NCI-H2196 (cell line): ENCODE results near the gene CRTAP.
A peak's percentile ranks its signal among the peaks of the same experiment; 100 is the strongest.
"Not testable (repeated sequence)": the region's sequence is repeated elsewhere in the genome, so short reads cannot be mapped to it uniquely, and the experiment has no call there.

Experiments
- DNase-seq: peaks from one replicate; lab custom pipeline; 2025; ENCODE audit not compliant: unreplicated experiment; lab: John Stamatoyannopoulos, UW

CRTAP gene

DNA sequence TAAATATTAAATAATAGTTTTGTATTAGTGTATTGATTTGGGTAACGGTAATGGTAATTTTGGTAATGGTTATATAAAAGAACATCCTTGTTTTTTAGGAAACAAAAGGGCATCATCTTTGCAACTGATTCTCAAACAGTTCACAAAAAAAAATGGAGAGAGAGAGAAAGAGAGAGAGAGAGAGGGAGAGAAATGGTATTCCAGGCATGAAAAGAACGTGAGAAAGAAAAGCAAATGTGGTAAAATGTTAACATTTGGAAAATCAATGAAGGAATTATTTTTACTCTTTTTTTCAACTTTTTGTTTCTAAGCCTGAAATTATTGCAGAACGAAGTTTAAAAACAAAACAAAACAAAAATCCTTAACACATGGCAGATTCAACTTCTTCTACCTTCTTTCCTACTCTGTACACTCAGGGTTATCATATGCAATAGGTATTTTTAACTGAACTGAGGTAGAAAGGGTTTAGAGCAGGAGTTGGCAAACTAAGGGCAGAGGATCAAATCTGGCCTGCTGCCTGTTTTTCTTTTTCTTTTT, 14.6 kb upstream of the CRTAP start:
- no peak for DNase-seq

DNA sequence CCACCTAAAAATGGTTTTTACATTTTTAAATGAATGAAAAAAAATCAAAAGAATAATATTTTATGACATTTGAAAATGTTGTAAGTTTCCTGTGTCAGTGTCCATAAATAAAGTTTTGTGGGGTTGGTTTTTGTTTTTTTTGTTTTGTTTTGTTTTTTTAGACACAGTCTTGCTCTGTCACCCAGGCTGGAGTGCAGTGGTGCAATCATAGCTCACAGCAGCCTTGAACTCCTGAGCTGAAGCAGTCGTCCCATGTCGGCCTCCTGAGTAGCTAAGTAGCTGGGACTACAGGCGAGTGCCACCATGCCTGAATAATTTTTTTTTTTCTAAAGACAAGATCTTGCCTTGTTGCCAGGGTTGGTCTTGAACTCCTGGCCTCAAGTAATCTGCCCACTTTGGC, 14.1 kb upstream of the CRTAP start:
- DNase-seq, result no peak

DNA sequence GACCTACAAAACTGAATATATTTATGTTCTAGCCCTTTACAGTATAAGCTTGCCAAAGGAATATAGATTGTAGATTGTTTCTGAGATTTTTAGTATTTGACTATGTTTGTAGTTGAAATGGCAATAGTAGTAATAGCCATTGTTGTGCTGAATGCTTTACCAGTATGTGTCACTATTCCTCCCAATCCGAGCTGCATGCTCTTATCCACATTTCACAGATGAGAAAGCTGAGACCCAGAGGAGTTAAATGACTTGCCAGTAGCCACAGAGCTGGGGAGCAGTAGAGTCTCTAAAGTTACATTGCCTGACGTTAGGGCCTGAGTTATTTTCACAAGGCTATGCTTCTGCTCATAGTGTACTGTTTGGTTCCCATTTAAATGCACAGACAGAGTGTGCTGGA, 13.6 kb upstream of the CRTAP start:
- no peak for DNase-seq

DNA sequence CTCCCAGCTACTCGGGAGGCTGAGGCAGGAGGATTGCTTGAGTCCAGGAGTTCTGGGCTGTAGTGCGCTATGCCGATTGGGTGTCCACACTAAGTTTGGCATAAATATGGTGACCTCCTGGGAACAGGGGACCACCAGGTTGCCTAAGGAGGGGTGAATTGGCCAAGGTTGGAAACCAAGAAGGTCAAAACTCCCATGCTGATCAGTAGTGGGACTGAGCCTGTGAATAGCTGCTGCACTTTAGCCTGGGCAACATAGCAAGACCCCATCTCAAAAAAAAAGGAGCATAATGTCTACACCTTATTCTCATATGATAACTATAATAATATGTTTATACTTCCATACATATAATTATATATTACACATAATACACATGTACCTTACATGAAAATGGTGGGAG, 10.8 kb upstream of the CRTAP start:
- DNase-seq, result no peak

DNA sequence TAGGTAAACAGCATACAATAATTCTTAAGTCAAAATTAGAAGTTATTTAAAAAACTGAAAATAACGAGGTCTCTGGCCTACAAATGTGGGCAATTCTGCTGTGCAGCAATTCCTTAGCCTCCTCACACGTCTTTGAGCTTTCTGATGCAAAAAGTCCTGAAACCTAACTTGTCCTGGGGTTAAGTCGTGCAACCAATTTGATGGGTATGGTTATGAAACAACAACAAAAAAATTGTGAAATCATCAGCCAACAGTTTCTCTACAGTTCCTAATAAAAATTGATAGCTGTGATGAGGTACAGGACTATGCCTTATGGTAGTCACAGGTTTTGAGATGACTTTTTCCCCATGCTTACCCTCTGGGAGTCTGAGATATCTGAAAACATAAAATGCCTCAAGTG, 10.3 kb upstream of the CRTAP start:
- DNase-seq, result no peak

DNA sequence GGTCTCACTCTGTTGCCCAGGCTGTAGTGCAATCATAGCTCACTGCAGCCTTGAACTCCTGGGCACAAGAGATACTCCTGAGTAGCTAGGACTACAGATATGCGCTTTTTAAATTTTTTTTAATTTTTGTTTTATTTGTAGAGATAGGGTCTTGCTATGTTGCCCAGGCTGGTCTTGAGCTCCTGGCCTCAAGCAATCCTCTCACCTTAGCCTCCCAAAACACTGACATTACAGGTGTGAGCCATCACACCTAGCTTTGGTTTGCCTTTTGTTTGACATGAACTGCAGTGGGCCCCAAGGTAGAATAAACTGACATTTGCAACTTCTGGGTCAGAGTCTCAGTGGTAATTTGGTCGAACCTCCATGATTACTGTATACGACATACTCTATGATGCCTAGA, 9.0 kb upstream of the CRTAP start:
- DNase-seq, result no peak

DNA sequence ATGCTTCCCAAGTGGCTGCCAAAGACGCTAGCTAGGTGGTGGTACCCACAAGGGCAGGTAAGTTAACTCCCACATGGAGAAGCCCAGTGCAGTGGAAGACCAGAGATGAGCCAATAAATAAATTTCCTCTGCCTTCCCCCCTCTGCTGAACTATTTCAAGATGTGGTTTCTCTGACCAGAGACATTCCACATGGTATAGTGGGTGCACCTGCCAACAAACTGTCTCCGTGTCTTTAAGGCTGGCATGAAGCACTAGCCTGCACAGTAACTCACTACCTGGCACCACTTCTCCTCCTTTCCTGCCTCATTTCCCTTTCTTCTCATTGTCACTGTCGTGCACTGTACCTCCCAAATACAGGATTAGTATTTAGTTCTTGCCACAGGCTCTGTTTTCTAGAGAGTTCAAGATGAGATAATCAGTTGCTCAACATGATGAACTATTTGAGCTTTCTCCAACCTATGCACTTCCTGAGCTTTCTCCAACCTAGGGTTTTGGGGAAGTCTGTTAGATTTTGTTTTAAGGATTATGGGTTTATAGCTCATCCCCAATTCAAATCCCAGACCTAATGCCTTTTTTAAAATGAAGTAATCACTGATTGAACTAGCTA, 8.4 kb upstream of the CRTAP start:
- no peak for DNase-seq

DNA sequence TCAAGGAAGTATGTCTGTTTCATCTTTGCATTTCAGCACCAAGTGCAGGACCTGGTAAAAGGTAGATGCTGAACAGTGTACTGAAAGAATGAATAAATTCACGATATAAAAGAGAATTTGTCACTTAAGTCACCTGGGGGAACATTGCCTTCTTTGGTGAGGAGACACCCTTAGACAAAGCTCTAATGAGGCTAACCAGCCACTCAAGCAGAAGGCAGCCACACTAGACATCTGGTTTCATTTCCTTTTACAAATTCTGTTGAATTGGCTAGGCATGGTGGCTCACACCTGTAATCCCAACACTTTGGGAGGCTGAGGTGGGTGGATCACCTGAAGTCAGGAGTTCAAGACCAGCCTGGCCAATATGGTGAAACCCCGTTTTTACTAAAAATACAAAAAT, 7.0 kb upstream of the CRTAP start:
- not testable (repeated sequence) for DNase-seq

DNA sequence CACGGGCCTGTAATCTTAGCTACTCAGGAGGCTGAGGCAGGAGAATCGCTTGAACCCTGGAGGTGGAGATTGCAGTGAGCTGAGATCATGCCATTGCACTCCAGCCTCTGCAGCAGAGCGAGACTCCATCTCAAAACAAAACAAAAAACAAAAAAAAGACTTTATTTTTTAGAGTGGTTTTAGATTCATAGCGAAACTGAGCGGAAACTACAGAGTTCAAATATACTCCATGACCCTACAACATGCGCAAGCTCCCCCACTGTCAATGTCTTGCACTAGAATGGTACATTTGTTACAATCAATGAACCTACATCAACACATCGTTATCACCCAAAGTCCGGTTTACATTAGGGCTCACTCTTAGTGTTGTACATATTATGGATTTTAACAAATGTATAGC, 2.2 kb upstream of the CRTAP start:
- DNase-seq, result no peak

DNA sequence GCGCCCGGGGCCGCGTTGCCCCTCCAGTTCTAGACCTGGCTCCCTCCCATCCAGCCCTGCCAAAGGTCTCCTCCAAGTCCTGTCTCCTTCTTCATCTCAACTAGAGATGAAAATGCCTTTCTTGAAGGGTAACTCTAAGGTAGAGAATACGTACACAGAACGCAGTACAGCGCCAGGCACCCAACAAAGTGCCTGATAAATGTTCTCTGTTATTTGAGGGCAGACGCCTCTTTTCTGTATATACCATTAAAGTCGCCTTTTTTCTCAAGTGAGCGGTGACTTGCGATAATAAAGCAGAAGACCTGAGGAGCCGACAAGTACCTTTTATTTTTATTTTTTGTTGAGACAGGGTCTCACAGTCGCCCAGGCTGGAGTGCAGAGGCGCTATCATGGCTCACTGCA, 809 bp downstream of the CRTAP start:
- no peak for DNase-seq

DNA sequence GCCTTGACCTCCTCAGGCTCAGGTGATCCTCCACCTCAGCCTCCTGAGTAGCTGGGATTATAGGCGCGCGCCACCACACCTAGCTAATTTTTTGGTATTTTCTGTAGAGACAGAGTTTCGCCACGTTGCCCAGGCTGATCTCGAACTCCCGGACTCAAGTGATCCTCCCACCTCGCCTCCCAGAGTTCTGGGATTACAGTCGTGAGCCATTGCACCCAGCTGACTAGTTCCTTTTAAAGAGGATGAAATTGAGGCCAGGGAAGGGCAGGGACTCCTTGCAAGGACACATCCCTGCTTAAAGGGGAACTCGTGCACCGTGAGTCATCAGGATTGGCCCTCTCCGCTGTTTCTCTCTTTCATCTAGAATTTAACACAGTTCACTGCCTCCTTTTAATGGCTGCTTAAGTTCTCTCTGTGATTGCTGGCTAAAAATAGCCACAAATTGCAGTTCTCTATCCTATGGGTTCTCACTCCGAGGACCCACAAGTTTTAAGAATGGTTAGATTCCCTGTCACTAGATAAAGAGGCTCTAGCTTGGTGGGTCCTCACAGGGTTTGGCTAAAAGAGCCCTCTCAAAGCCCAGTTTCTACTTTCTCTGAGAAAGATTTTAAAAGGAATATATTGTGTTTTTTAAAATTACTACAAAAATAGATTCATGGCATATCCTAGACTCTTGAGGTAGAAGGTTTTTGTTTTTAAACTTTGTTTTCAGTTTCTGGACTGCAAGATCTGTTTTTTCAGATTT, 1.4 kb downstream of the CRTAP start:
- DNase-seq, result no peak

DNA sequence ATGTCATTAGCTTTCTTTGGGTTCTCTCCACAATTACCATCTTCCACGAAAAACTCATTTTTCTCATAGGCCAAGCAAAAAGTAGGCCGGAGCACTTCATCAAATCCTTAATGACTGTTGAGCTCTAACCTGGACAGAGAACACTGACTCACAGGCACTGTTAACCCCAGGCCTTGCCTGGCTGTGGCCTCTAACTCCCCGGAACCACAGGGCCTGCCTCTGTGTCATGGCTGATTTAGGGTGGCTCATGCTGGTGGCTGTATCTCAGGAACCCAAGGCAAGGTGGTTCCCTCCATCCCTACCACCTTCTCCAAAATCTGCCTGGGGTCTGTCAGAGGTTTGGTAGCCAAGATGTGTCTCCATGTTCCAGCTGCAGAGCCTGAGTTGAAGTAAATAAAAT, 3.6 kb downstream of the CRTAP start:
- no peak for DNase-seq

DNA sequence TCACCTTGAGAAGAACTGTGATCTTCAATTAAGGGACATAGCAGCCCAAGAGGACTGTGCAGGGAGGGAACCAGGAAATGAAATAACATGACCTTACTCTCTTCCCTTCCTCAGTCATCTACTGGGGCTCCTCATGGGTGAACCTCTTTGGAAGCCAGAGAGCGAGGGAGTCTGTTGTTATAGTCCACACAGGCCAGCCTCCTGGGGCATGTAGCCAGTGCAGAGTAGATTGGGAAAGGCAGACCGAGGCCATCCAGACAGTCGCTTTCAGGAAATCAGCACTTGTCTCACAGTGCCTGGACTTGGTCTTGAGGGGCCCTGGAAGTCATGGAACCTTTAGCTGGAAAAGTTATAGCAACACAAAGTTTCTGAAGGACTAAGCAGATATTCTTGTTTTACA, 6.1 kb downstream of the CRTAP start:
- no peak for DNase-seq

DNA sequence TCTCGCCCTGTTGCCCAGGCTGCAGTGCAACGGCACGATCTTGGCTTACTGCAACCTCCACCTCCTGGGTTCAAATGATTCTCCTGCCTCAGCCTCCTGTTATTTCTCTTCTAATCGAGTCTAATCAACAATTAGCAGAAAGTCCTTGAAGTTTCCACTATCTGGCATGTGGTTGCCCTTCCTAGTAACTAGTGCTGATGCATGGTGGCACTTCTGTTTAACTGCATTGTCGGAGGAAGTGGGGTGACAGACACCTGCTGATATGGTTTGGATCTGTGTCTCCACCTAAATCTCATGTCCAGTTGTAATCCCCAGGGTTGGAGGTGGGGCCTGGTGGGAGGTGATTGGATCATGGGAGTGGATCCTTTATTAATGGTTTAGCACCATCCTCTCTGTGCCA, 9.2 kb downstream of the CRTAP start:
- no peak for DNase-seq

DNA sequence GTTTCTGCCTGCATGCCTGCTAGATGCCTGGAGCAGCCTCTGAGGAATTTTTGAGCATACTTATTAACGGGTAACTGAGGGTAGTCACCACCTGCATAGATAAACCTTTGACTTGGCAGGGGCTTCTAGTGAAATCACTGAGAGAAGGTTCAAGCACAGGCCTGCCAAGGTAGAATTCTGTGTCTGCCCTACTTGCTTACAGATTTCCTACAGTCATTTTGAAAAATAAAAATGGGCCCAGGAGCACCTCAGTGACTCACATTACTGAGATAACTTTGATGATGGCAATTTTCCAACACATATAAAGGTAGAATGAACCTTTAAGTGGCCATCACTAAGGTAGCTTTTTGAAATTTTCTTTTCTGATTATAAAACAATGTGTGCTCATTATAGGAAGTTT, 10.8 kb downstream of the CRTAP start:
- no peak for DNase-seq

DNA sequence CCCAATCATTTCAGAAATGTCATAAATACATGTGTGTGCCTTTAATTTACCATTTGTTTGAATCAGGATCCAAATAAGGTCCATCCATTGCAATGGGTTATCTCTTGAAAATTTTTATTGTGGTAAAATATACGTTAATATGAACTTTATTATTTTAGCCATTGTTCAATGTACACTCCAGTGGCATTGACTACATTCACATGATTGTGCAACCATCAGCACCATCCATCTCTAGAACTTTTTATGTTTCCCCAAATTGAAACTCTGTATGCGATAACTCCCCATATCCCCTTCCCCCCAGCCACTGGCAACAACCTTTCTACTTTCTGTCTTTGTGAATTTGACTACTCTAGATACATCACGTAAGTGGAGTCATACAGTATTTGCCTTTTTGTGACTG, 12.0 kb downstream of the CRTAP start:
- DNase-seq, result no peak

DNA sequence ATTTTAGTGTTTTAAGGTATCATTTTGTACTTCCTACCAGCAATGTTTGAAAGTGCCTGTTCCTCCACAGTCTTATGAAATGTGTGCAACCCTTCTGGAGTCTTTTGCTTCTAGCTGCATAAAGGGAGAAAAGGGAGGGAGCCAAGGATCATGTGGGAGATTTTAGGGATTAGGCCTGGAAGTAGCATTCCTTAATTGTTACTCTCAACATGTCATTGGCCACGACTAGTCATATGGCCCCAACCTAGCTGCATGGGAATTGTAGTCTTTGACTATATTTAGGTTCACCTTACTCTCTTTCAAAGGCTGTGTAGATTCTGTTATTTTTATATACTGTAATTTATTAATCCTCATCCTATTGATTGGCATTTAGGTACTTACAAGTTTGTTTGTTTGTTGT, 14.9 kb downstream of the CRTAP start:
- no peak for DNase-seq

DNA sequence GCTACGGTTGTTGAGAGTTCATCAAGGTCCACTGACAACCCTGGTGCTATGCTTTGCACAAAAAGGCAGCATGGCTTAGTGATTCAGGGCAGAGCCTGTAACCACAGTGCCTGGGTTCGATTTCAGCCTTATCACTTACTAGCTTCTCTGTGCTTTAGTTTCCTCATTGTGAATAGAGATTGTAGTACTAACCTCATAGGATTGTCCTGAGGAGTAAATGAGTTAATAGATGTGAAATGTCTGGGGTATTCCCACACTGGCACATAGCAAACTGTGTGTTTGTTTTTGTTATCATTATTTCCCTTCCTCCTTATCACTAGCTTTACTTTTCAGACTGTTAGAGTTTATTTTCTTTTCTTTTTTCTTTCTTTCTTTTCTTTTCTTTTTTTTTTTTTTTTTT, 16.3 kb downstream of the CRTAP start:
- no peak for DNase-seq

DNA sequence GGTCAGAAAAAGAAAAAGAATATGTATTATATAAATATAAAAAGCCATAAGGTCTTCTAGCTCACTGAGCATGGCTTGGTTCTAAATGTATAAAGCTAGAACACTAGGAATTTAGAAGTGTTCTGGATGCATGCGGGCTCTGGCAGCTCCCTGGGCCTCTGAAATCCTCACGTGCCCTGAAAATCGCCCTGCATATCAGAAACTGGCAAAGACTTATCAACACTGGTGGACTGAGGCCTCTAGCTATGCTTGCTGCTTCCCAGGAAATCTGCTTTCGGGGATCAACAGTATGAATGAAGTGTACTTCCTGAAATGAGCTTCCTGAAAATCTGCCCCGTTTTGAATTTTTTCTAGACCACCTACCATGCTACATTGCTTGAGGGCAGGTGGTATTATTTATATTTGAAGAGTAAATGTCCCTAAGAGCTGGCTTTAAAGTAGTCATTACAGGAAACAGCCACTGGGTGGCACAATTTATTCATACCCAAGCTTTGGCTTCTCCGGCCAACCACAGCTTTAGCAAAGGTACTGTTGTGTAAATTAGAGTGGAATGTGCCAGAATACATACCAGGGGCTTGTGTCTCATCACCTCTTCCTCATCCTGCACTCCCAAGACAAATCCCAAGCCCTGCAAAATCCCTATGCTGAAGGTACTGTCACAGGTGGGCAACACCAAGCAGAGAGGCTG, 17.7 kb downstream of the CRTAP start:
- DNase-seq, result peak; percentile 31

DNA sequence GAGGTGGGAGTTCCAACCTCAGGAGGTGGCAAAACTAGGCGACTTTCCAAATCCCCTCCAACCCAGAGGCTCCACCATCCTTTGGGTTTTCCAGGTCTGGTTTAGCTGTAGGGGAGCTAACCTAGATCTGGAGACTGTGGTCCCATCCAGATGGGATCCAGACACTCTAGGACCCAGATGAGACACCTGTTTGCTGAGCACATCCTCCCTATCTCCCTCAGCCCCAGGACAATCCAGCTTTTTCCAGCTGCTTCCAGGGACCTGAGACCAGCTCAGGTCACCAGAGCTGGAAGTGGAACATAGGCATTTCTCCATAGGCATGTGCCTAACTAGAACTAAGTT, 18.2 kb downstream of the CRTAP start:
- no peak for DNase-seq

DNA sequence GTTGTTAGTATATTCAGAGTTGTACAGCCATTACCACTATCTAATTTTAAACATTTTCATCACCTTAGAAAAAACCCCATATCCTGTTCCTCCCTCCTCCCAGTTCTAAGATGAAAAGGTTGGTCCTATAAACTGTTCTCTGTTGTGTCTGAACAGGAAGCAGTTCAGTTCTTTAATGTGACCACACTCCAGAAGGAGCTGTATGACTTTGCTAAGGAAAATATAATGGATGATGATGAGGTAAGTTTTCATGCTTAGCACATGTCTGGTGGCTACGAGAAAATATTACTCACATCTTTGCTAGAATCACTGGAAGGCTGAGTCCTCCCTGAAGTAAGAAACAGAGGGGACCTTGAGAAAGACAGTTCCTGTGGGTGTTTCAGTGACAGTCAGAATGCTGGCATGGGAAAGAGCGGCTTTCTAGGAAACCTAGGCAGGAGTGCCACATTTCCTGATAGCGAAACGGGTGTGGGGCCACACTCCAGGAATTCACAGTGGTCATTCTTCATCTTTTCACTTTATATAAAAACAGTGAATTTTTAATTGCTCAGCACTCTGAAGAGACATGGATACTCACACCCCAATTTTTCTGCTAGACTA, 20.3 kb downstream of the CRTAP start:
- DNase-seq, result no peak

DNA sequence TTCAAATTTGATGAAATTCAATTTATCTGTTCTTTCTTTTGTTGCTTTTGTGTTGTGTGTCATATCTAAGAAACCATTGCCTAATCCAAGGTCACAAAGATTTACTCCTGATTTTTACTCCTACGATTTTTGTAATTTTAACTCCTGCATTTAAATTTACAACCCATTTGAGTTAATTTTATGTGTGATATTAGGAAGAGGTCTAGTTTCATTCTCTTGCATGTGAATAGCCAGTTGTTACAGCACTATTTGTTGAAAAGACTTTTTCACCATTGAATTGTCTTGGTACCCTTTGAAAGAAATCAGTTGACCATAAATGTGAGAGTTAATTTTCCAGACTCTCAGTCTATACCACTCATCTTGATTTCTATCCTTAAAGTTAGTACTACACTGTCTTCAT, 23.9 kb downstream of the CRTAP start:
- no peak for DNase-seq
